ENCODE data around the gene FGF14. TPM values are rescaled to one million over a fixed set of nuclear protein-coding genes. Genes with fewer than 3 reads are reported as not detected.

The FGF14 gene
- total and polyA plus RNA-seq, 2 donors (not counting 1 experiment from before 2014, with no cell fraction given), result under 0.01 TPM; not detected in 1

GRCh38 chr13:101798437-101798836 lies 603.4 kb downstream of the FGF14 start:
- no peaks in the 10 kb centered on the region for H3K27me3 ChIP-seq (replicated peaks in 1 of 4; ENCODE audit: control extremely low read depth in 1 of 4, control insufficient read depth in 3 of 4, insufficient read depth in 4 of 4, low read length in 3 of 4)
- no peak for ATAC-seq (ENCODE audit: low read depth)
- H4K20me1 ChIP-seq (ENCODE audit: control insufficient read depth, insufficient read depth, low read length, poor library complexity, severe bottlenecking), result no peaks in the 10 kb centered on the region
- H2AFZ ChIP-seq (ENCODE audit: insufficient read depth, low read depth, low read length, poor library complexity, severe bottlenecking), result no peak overlapping the region
- DNase-seq, result no peak
- no peaks in the 10 kb centered on the region for H3K9me3 ChIP-seq (ENCODE audit: control extremely low read depth in 1 of 3, control insufficient read depth in 2 of 3, insufficient read depth in 1 of 3, low read length in 2 of 3)
- ChIA-PET POLR2A (no interaction called here), CTCF (no interaction called here)
- Mint-ChIP-seq H3K27me3 (no peaks in the 10 kb centered on the region), H3K4me3 (no peak overlapping the region), H3K9me3 (ENCODE audit: insufficient read depth) (no peaks in the 10 kb centered on the region), H3K27ac (no peak overlapping the region), H3K4me1 (no peaks in the 10 kb centered on the region)
- H3K4me2 ChIP-seq (replicated peaks; ENCODE audit: low read depth, low read length, poor library complexity, severe bottlenecking), result no peak overlapping the region
- no peaks in the 10 kb centered on the region for H3K36me3 ChIP-seq (replicated peaks in 1 of 2; ENCODE audit: control extremely low read depth in 1 of 2, control insufficient read depth in 1 of 2, extremely low read depth in 1 of 2, insufficient read depth in 2 of 2, low read length in 1 of 2)
- TF ChIP-seq EZH2 (IDR thresholded peaks at IDR 0.05; ENCODE audit: borderline replicate concordance, insufficient read depth, low read depth, low read length, poor library complexity, severe bottlenecking), result no peak
- TF ChIP-seq, protein P1, sequence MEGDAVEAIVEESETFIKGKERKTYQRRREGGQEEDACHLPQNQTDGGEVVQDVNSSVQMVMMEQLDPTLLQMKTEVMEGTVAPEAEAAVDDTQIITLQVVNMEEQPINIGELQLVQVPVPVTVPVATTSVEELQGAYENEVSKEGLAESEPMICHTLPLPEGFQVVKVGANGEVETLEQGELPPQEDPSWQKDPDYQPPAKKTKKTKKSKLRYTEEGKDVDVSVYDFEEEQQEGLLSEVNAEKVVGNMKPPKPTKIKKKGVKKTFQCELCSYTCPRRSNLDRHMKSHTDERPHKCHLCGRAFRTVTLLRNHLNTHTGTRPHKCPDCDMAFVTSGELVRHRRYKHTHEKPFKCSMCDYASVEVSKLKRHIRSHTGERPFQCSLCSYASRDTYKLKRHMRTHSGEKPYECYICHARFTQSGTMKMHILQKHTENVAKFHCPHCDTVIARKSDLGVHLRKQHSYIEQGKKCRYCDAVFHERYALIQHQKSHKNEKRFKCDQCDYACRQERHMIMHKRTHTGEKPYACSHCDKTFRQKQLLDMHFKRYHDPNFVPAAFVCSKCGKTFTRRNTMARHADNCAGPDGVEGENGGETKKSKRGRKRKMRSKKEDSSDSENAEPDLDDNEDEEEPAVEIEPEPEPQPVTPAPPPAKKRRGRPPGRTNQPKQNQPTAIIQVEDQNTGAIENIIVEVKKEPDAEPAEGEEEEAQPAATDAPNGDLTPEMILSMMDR (IDR thresholded peaks at IDR 0.05), result no peak
- H3K9ac ChIP-seq (ENCODE audit: low read length), result no peak overlapping the region
- no peak overlapping the region for H3K4me3 ChIP-seq (ENCODE audit: control extremely low read depth in 1 of 5, extremely low read depth in 1 of 5, insufficient read depth in 1 of 5, low read depth in 2 of 5, low read length in 4 of 5)
- 80% methylated on average over 1 of the region's 1 CpG for WGBS (ENCODE audit: insufficient coverage)
- H3K27ac ChIP-seq (ENCODE audit: low read length in 2 of 2), result no peak overlapping the region
- no peaks in the 10 kb centered on the region for H3K79me2 ChIP-seq (ENCODE audit: control insufficient read depth, insufficient read depth, low read length)
- no peaks in the 10 kb centered on the region for H3K4me1 ChIP-seq (ENCODE audit: control insufficient read depth in 2 of 2, insufficient read depth in 2 of 2, low read length in 2 of 2)
- intact Hi-C loops (cut with micrococcal nuclease), result no loop called here

DNA sequence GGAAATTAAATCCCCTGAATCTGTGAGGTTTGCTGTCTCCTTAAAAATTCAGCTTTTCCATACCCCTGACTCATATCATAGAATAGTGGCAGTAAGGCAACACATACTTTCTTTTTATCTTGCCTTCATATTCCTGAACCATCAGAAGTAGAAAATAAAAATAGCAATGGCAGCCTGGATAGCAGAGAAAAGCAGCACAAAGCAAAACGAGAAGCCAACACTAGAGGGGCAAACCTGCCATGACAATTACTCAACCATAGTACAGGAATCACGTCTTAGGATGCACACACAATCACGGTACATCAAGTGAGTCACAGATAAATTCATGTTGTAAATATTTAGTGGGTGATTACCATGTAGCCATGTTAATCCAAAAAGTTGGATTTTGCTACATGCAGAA lies 606.4 kb downstream of the FGF14 start:
- Mint-ChIP-seq H3K4me3 (no peak overlapping the region), H3K27me3 (no peaks in the 10 kb centered on the region), H3K27ac (no peak overlapping the region), H3K9me3 (ENCODE audit: insufficient read depth) (no peaks in the 10 kb centered on the region), H3K4me1 (no peaks in the 10 kb centered on the region)
- no peaks in the 10 kb centered on the region for H3K4me1 ChIP-seq (ENCODE audit: control insufficient read depth in 2 of 2, insufficient read depth in 2 of 2, low read length in 2 of 2)
- H4K20me1 ChIP-seq (ENCODE audit: control insufficient read depth, insufficient read depth, low read length, poor library complexity, severe bottlenecking), result no peaks in the 10 kb centered on the region
- intact Hi-C loops (cut with micrococcal nuclease), result no loop called here
- ATAC-seq (ENCODE audit: low read depth) (no peak), DNase-seq (no peak)
- no peak overlapping the region for H3K9ac ChIP-seq (ENCODE audit: low read length)
- no peak overlapping the region for H3K4me3 ChIP-seq (ENCODE audit: control extremely low read depth in 1 of 5, extremely low read depth in 1 of 5, insufficient read depth in 1 of 5, low read depth in 2 of 5, low read length in 4 of 5)
- H3K9me3 ChIP-seq (ENCODE audit: control extremely low read depth in 1 of 3, control insufficient read depth in 2 of 3, insufficient read depth in 1 of 3, low read length in 2 of 3), result no peaks in the 10 kb centered on the region
- ChIA-PET CTCF (no interaction called here), POLR2A (no interaction called here)
- no peaks in the 10 kb centered on the region for H3K36me3 ChIP-seq (replicated peaks in 1 of 2; ENCODE audit: control extremely low read depth in 1 of 2, control insufficient read depth in 1 of 2, extremely low read depth in 1 of 2, insufficient read depth in 2 of 2, low read length in 1 of 2)
- 67% methylated on average over 1 of the region's 3 CpGs for WGBS (ENCODE audit: insufficient coverage)
- TF ChIP-seq, protein P1 (IDR thresholded peaks at IDR 0.05), result no peak
- TF ChIP-seq EZH2 (IDR thresholded peaks at IDR 0.05; ENCODE audit: borderline replicate concordance, insufficient read depth, low read depth, low read length, poor library complexity, severe bottlenecking), result no peak
- no peak overlapping the region for H2AFZ ChIP-seq (ENCODE audit: insufficient read depth, low read depth, low read length, poor library complexity, severe bottlenecking)
- no peaks in the 10 kb centered on the region for H3K79me2 ChIP-seq (ENCODE audit: control insufficient read depth, insufficient read depth, low read length)
- no peak overlapping the region for H3K27ac ChIP-seq (ENCODE audit: low read length in 2 of 2)
- H3K4me2 ChIP-seq (replicated peaks; ENCODE audit: low read depth, low read length, poor library complexity, severe bottlenecking), result no peak overlapping the region
- H3K27me3 ChIP-seq (replicated peaks in 1 of 4; ENCODE audit: control extremely low read depth in 1 of 4, control insufficient read depth in 3 of 4, insufficient read depth in 4 of 4, low read length in 3 of 4), result no peaks in the 10 kb centered on the region

Data from B cell (primary cell).